Testis (tissue), 3 donors: ENCODE results near the gene LSS. TPM values are rescaled to one million over a fixed set of nuclear protein-coding genes. Genes with fewer than 3 reads are reported as not detected.

Experiments used
- DNase-seq: peaks from one replicate; pipeline ENCODE4 v3.0.0-alpha.2; 2019
- H3K27ac ChIP-seq, 2 donors: fragments of 200-600 bp; sonication (generic); one replicate each; pipeline ENCODE4 v1.5.1; 2019
- H3K27me3 ChIP-seq: fragments of 200-600 bp; sonication (generic); one replicate; pipeline ENCODE4 v1.5.1; 2019
- H3K36me3 ChIP-seq: fragments of 200-600 bp; sonication (generic); one replicate; pipeline ENCODE4 v1.5.1; 2017; ENCODE audit warnings: low read depth; ENCODE audit errors: missing control alignments
- H3K4me1 ChIP-seq: fragments of 200-600 bp; sonication (generic); one replicate; pipeline ENCODE4 v1.5.1; 2019
- H3K4me3 ChIP-seq, 2 donors: fragments of 200-600 bp; sonication (generic); one replicate each; pipeline ENCODE4 v1.5.1; 2017 to 2019
- H3K9me3 ChIP-seq: fragments of 200-600 bp; sonication (generic); one replicate; pipeline ENCODE4 v1.5.1; 2017
- POLR2A ChIP-seq: fragments of 450-650 bp; IDR thresholded peaks from one replicate; pipeline ENCODE4 v1.6.1; 2017; ENCODE audit warnings: antibody characterized with exemption, mild to moderate bottlenecking, moderate library complexity
- WGBS, 2 donors: methylation state at CpG; one replicate each; pipeline ENCODE4 v1.1.5; 2018; 5-methylcytosine and 5-hydroxymethylcytosine counted together
- intact Hi-C: fragments of 100-400 bp; cut with DNase I; formaldehyde crosslinking; loops from one replicate; pipeline ENCODE4 v1.15.1; 2023; ENCODE audit warnings: low total_unique reads
- polyA plus RNA-seq: library from polyadenylated mRNA; stranded (reverse); fragments of 350-450 nt; fragmentation: Illumina TruSeq; extraction: RNeasy Lipid Tissue Mini Kit (QIAGEN cat#74804); gene quantifications from one replicate; pipeline ENCODE4 v1.2.3, GENCODE V29; 2014; ENCODE audit warnings: low read depth, low replicate concordance; ENCODE audit not compliant: insufficient read depth
- total RNA-seq, 2 donors: library from RNA; depleted of rRNA; stranded (reverse); fragments of >200 nt; gene quantifications; one replicate each; pipeline ENCODE4 v1.2.3, GENCODE V29; 2016
- TF ChIP-seq, protein P1 (sequence below), 3 experiments: fragments of 450-650 bp in 2 of 3; fragments of 200-600 bp in 1 of 3; sonication (generic) in 1 of 3; IDR thresholded peaks; one replicate each; pipeline ENCODE4 v1.5.1; 2016 to 2019; ENCODE audit warnings: antibody characterized with exemption in 3 of 3, mild to moderate bottlenecking in 2 of 3, moderate library complexity in 1 of 3

Gene LSS
- total and polyA plus RNA-seq, 3 donors from 2014 or later: 35.6 to 152 (median 126) TPM

GRCh38 chr21:46207920-46208591 lies 20.5 kb downstream of the LSS start:
- H3K36me3 ChIP-seq: no peaks in the 10 kb centered on the region

DNA sequence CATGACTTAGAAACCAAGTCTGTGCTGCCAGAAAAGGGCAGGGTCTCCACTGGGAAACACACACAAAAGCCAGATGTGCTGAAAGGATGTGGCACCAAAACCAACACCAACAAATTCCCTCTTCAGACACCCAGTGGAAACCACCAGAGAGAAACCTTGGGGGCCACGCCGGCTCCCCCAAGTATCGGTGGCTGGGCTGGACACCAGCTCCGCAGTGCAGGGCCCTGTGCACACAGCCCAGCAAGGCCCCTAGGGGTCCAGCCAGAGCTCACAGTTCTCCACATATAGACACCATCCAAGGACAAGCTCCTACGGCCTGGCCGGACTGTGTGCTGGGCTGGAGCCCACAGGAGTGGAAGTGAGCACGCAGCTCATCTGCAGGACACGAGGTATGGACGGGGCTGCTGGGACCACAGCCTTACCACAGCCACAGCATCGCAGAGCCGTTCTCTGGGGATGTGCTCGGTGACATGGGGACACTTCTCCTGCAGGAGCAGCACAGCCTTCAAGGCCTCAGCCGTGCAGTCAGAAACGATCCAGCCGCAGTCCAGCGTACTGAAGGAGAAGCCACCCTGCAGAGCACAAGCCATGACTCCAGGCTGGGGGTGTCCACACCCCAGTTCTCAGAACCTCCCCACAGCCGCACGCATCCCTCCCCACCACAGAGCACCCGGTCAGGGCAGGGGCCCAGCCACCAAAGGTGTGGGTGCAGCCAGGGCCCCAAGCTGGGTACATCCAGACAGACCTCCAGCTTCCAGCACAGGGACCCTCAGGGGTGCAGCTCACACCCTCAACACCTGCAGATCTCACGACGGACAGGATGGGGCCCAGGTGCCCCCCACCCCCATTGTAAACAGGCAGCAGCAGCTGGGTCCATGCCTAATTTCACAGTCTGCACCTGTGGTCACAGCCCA lies 21.3 kb downstream of the LSS start:
- WGBS, 2 donors: 89 to 94% methylated on average over 4 to 21 of the region's 21 CpGs
- TF ChIP-seq, protein P1, sequence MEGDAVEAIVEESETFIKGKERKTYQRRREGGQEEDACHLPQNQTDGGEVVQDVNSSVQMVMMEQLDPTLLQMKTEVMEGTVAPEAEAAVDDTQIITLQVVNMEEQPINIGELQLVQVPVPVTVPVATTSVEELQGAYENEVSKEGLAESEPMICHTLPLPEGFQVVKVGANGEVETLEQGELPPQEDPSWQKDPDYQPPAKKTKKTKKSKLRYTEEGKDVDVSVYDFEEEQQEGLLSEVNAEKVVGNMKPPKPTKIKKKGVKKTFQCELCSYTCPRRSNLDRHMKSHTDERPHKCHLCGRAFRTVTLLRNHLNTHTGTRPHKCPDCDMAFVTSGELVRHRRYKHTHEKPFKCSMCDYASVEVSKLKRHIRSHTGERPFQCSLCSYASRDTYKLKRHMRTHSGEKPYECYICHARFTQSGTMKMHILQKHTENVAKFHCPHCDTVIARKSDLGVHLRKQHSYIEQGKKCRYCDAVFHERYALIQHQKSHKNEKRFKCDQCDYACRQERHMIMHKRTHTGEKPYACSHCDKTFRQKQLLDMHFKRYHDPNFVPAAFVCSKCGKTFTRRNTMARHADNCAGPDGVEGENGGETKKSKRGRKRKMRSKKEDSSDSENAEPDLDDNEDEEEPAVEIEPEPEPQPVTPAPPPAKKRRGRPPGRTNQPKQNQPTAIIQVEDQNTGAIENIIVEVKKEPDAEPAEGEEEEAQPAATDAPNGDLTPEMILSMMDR (IDR thresholded peaks at IDR 0.05): no peak
- TF ChIP-seq POLR2A: no peak
- Histone ChIP-seq H3K27ac (no peak overlapping the region), H3K4me1 (no peaks in the 10 kb centered on the region), H3K4me3 (no peak overlapping the region), H3K27me3 (no peaks in the 10 kb centered on the region), H3K9me3 (no peaks in the 10 kb centered on the region), H3K36me3 (no peaks in the 10 kb centered on the region)
- intact Hi-C loops: no loop called here
- no peak for DNase-seq

More at GRCh38 chr21:46207920-46208591, 20.5 kb downstream of the LSS start:
- WGBS, 2 donors: 91 to 92% methylated on average over 16 to 27 of the region's 27 CpGs
- H3K9me3 ChIP-seq: no peaks in the 10 kb centered on the region
- DNase-seq: no peak
- H3K4me1 ChIP-seq: no peaks in the 10 kb centered on the region
- H3K27me3 ChIP-seq: no peaks in the 10 kb centered on the region
- intact Hi-C loops: no loop called here
- no peak overlapping the region for H3K27ac ChIP-seq
- H3K4me3 ChIP-seq: no peak overlapping the region
- TF ChIP-seq, protein P1 (IDR thresholded peaks at IDR 0.05): no peak
- no peak for TF ChIP-seq POLR2A

GRCh38 chr21:46206163-46207005 lies 22.2 kb downstream of the LSS start:
- 92 to 98% methylated on average over 13 to 24 of the region's 24 CpGs for WGBS, 2 donors
- Histone ChIP-seq H3K4me3 (no peak overlapping the region), H3K27ac (no peak overlapping the region), H3K36me3 (no peaks in the 10 kb centered on the region), H3K4me1 (no peaks in the 10 kb centered on the region), H3K27me3 (no peaks in the 10 kb centered on the region), H3K9me3 (no peaks in the 10 kb centered on the region)
- no peak for DNase-seq
- TF ChIP-seq, protein P1 (IDR thresholded peaks at IDR 0.05): no peak
- no peak for TF ChIP-seq POLR2A
- intact Hi-C loops: no loop called here

- TF ChIP-seq POLR2A: no peak
- TF ChIP-seq, protein P1 (IDR thresholded peaks at IDR 0.05): no peak
- H3K36me3 ChIP-seq: no peaks in the 10 kb centered on the region
- no peaks in the 10 kb centered on the region for H3K4me1 ChIP-seq
- no peak overlapping the region for H3K4me3 ChIP-seq
- no peak for DNase-seq
- H3K27ac ChIP-seq: no peak overlapping the region
- H3K9me3 ChIP-seq: no peaks in the 10 kb centered on the region
- no peaks in the 10 kb centered on the region for H3K27me3 ChIP-seq
- WGBS, 2 donors: 91 to 92% methylated on average over 16 of the region's 16 CpGs
- intact Hi-C loops: no loop called here
Observed at GRCh38 chr21:46205766-46206162, 22.8 kb downstream of the LSS start.
